Kidney (tissue), 14 donors: ENCODE measurements around the gene LTBR. TPM values are rescaled to one million over a fixed set of nuclear protein-coding genes. Genes with fewer than 3 reads are reported as not detected.

Experiments
- DNase-seq, 5 donors: peaks; one replicate each; pipeline ENCODE4 v3.0.0-alpha.2; 2013 to 2020
- FAIRE-seq: peaks from 2 replicates; lab custom pipeline; 2012; peaks lifted over from hg19 to GRCh38; lab: Jason Lieb, UNC
- H3K27ac ChIP-seq, 2 donors: one replicate each; pipeline ENCODE4 v1.7.0; 2013; ENCODE audit warnings: low read depth in 2 of 2, low read length in 2 of 2, inconsistent platforms in 1 of 2
- H3K27me3 ChIP-seq: one replicate; pipeline ENCODE4 v1.7.1; 2013; ENCODE audit warnings: low read length, inconsistent platforms; ENCODE audit not compliant: control insufficient read depth, insufficient read depth
- H3K36me3 ChIP-seq, 3 donors: one replicate each; pipeline versions ENCODE4 v1.7.0 to v1.7.1; 2013; ENCODE audit warnings: low read length in 3 of 3, control low read depth in 1 of 3, inconsistent platforms in 1 of 3; ENCODE audit not compliant: insufficient read depth in 3 of 3, control insufficient read depth in 2 of 3
- H3K4me1 ChIP-seq, 3 donors: one replicate each; pipeline versions ENCODE4 v1.7.0 to v1.7.1; 2013; ENCODE audit warnings: low read length in 3 of 3, inconsistent platforms in 1 of 3, low read depth in 1 of 3; ENCODE audit not compliant: control insufficient read depth in 2 of 3, insufficient read depth in 2 of 3
- H3K4me3 ChIP-seq, 3 donors: one replicate each; pipeline versions ENCODE4 v1.7.0 to v1.8.1; 2013; ENCODE audit warnings: low read length in 3 of 3, control low read depth in 1 of 3, inconsistent platforms in 1 of 3
- H3K9ac ChIP-seq, 3 donors: one replicate each; pipeline versions ENCODE4 v1.7.0 to v1.7.1; 2013; ENCODE audit warnings: low read length in 3 of 3, control low read depth in 1 of 3, inconsistent platforms in 1 of 3
- H3K9me3 ChIP-seq, 3 donors: one replicate each; pipeline versions ENCODE4 v1.7.0 to v1.7.1; 2013; ENCODE audit warnings: low read length in 3 of 3, control low read depth in 1 of 3, inconsistent platforms in 1 of 3; ENCODE audit not compliant: control insufficient read depth in 2 of 3, insufficient read depth in 1 of 3
- CTCF ChIP-seq: IDR thresholded peaks from 3 replicates; pipeline ENCODE4 v1.5.1; 2012; ENCODE audit warnings: mild to moderate bottlenecking, moderate library complexity, borderline replicate concordance; ENCODE audit not compliant: insufficient read depth; ENCODE audit errors: extremely low read depth
- intact Hi-C: fragments of 100-400 bp; cut with DNase I; formaldehyde crosslinking; loops from one replicate; pipeline ENCODE4 v1.11.1; 2022
- polyA plus RNA-seq: library from polyadenylated mRNA; stranded (reverse); fragments of 350-450 nt; fragmentation: Illumina TruSeq; extraction: RNeasy Lipid Tissue Mini Kit (QIAGEN cat#74804); gene quantifications from one replicate; pipeline ENCODE4 v1.2.3, GENCODE V29; 2014; ENCODE audit warnings: low read depth, low replicate concordance; ENCODE audit not compliant: insufficient read depth
- total RNA-seq: library from RNA; stranded (reverse); fragmentation: NEBNext Ultra II Directional; extraction: Animal tissue kit (Norgen Biotek cat#: 25700); gene quantifications from one replicate; pipeline ENCODE4 v1.2.1, GENCODE V29; 2021
- donor health status: control.
- donor health status: control.
- donor health status: control.
- donor health status: control.
- donor health status: control.
- donor health status: DM: yes; HTN: yes; CAD: no.
- donor health status: Normal renal cell carcinoma (clear cell type).

The LTBR gene
- total and polyA plus RNA-seq, 2 donors from 2014 or later: 77.8 to 114 TPM

GRCh38 chr12:6361834-6362233, 22.1 kb upstream of the LTBR start:
- Histone ChIP-seq H3K9ac (no peak overlapping the region), H3K27ac (peak overlapping the region; percentile 59 to 84), H3K4me3 (no peak overlapping the region), H3K9me3 (no peaks in the 10 kb centered on the region), H3K4me1 (peaks cover 0 to 19% (median 19%) of the 10 kb centered on the region in 3 donors), H3K36me3 (peaks cover 0 to 10% (median 3%) of the 10 kb centered on the region in 3 donors), H3K27me3 (no peaks in the 10 kb centered on the region)
- FAIRE-seq: no peak
- intact Hi-C loops: no loop called here
- no peak for TF ChIP-seq CTCF
- DNase-seq: peak in 1 of 5 donors; percentile 90

- Histone ChIP-seq H3K9me3 (no peaks in the 10 kb centered on the region), H3K27ac (peak overlapping the region; percentile 59 to 84), H3K4me1 (peaks cover 0 to 19% (median 19%) of the 10 kb centered on the region in 3 donors), H3K4me3 (no peak overlapping the region), H3K27me3 (no peaks in the 10 kb centered on the region), H3K9ac (no peak overlapping the region), H3K36me3 (peaks cover 0 to 10% (median 3%) of the 10 kb centered on the region in 3 donors)
- DNase-seq: no peak
- FAIRE-seq: no peak
- intact Hi-C loops: no loop called here
- TF ChIP-seq CTCF: no peak
Measured at GRCh38 chr12:6362403-6362802, 21.6 kb upstream of the LTBR start.

GRCh38 chr12:6363010-6363329, 21.0 kb upstream of the LTBR start:
- FAIRE-seq (no peak), DNase-seq (no peak)
- no peak for TF ChIP-seq CTCF
- H3K27me3 ChIP-seq: no peaks in the 10 kb centered on the region
- no peaks in the 10 kb centered on the region for H3K9me3 ChIP-seq
- H3K27ac ChIP-seq: peak overlapping the region in 1 of 2 donors; percentile 92
- peaks cover 0 to 8% (median 3%) of the 10 kb centered on the region in 3 donors for H3K36me3 ChIP-seq
- peaks cover 0 to 22% (median 19%) of the 10 kb centered on the region in 3 donors for H3K4me1 ChIP-seq
- no peak overlapping the region for H3K9ac ChIP-seq
- H3K4me3 ChIP-seq: no peak overlapping the region
- intact Hi-C loops: no loop called here

- intact Hi-C loops: no loop called here
- Histone ChIP-seq H3K4me3 (peak overlapping the region; percentile 20 to 72 (median 49)), H3K9me3 (no peaks in the 10 kb centered on the region), H3K4me1 (peaks cover 0 to 24% (median 21%) of the 10 kb centered on the region in 3 donors), H3K36me3 (peaks cover 0 to 5% (median 3%) of the 10 kb centered on the region in 3 donors), H3K27me3 (no peaks in the 10 kb centered on the region), H3K27ac (peak overlapping the region; percentile 92 to 93), H3K9ac (peak overlapping the region in 2 of 3 donors; percentile 61 to 72)
- TF ChIP-seq CTCF: peak; percentile 13
- DNase-seq (peak; percentile 67 to 88 (median 86)), FAIRE-seq (no peak)
Measured at GRCh38 chr12:6363330-6364043, 20.5 kb upstream of the LTBR start.
